HG03571 (cell line): ENCODE data around the gene CD9.

Experiments used
- ATAC-seq: cut with Tn5 transposase; IDR thresholded peaks from one replicate; pipeline ENCODE4 v1.9.1; 2021; ENCODE audit not compliant: unreplicated experiment

CD9 gene

DNA sequence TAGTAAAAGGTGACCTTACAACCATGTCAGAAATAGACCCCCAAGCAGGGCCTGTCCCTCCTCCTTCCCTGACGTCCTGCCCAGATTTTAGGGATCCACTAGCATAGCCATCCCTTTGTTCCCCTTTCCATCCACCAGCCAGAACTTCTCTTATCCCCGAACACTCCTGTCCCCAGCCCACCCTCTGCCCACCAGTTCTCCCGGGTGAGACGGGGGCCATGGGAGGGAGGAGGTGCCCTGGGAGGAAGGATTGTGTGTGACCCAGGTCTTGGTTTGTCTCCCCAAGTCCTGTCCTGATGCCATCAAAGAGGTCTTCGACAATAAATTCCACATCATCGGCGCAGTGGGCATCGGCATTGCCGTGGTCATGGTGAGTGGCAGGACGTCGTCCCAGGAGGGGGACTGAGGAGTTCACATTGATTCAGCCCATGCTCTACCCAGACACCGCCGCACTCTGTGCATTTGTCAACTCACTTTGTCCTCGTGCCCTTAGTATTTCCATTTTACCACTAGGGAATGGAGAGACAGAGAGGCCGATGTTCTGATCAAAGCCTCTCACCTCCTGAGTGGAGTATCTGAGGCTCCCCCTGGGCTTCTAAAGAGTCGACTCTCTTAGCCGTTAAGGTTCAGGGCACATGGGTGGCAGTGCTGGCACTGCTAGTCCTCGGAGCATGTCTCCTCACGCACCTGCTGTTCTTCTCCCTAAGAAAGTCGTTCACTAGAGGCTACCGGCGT lies 35.9 kb downstream of the CD9 start:
- no peak for ATAC-seq

DNA sequence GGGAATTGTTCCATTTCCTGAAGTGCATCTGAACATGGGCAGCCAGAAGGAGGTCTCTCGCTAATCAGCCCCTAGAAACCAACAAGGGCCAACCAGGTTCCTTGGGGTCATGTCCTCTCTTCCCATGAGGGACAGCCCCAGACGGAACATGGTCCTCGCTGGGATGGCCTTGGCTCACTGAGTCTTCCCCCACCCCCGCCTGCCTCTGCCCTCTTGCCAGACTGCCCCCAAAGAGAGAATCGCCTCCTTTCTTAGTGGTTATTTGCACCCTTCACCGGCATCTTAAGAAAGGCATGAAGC lies 36.4 kb downstream of the CD9 start:
- ATAC-seq, result no peak

DNA sequence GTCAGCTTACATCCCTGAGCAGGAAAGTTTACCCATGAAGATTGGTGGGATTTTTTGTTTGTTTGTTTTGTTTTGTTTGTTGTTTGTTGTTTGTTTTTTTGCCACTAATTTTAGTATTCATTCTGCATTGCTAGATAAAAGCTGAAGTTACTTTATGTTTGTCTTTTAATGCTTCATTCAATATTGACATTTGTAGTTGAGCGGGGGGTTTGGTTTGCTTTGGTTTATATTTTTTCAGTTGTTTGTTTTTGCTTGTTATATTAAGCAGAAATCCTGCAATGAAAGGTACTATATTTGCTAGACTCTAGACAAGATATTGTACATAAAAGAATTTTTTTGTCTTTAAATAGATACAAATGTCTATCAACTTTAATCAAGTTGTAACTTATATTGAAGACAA lies 37.6 kb downstream of the CD9 start:
- ATAC-seq, result no peak

DNA sequence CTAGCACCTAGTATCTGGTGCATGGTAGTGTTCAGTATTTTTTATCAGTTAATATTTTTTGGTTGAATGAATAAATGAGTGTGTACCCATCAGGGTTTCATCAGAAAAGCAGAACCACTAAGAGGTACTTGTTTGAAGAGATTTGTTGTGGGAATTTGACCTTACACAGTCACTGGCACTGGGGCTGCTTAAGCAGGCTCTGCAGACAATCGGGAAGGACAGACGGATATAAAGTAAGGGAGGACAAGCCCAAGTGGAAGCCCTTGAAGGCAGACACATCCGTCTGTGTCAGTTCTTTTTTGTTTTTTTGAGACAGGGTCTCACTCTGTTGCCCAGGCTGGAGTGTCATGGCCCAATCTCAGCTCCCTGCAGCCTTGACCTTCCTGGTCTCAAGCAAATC lies 38.7 kb downstream of the CD9 start:
- ATAC-seq, result no peak

DNA sequence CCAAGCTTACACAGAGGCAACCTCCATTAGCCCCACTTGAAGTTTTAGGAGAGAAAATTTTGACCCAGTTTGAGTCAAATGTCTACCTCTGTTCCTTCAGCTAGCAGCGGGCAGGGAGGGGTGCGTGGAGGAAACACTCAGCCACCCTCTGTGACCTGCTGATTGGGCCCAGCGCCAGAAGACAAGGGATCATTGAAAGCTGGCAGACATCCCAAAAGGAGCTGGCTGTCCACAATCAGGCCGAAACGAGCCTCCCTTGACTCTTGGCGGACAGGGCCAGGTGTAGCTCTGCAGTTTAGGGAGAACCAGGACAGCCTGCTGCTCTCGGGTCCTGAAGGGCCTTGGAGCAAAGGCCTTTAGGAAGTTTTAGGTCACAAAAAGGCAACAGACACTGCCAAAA lies 41.3 kb downstream of the CD9 start:
- ATAC-seq, result no peak

DNA sequence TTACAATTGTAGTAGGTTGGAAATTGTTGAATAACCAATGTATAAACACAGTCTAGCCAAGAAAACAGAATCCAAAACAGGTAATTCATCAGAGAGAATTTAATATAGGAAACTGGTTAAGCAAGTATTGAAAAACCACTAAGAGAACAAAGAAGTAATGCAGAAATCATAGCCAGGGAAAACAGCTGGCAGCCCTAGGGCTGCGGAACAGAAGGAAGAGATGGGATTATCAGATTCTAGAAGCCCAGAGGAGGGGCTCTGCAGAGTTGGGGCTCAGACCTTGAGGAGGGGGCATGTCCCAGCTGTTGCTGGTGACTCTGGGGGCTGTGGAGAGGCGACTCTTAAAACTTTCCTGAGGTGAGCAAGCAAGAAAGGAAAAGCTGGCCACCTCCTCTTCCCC lies 49.4 kb downstream of the CD9 start:
- ATAC-seq, result no peak

DNA sequence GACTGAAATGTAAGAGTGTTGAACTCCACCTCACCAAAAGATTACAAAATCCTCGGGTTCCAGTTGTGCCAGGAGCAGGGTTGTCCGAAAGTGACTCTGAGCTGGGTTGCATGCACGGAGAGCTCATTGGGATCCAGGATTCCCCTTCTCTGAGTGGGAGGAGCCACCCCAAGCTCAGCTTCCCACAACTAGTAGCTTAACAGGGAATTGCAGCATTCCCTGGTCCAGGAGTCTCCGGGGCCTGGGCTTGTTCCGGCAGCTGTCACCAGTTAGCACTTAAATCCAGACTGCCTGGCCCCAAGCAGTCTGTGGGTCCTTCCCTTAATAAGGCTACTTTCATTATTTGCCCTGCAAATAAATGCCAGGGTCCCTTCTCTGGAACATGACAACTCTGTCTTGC lies 50.1 kb downstream of the CD9 start:
- no peak for ATAC-seq

DNA sequence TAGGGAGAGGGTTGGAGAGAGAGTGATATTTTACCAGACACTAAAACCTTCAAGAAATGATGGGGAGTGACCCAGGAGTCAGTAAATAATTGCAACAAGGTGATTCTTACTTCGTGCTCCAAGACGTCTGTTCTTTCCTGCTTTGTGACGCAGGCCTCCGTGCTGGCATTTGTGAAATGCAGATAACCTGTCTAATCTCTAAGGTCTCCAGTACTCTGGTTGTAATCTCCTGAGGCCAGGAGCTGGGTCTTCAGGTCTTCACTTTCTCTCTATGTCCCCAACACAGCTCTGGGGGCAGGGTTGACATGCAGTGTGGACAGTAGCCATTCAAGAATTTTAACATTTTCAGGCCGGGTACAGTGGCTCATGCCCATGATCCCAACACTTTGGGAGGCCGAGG lies 53.1 kb downstream of the CD9 start:
- ATAC-seq, result no peak

DNA sequence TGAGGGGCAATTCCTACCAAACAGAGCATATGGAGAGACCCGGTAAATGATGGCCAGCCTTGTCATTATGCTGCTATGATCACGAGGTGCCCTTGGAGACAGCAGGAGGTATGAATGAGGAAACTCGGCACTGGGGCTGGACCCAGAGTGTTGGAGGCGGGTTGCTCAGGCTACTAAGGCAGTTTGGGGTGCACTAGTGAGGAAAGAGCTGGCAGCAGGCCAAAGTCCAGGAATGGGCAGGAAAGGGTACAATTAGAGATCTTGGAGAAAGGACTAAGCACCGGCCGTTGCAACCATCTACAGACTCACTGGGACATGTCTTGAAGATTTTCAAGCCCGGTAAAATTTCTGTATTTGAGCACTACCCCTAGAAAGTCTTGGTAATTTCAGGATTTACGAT lies 54.3 kb downstream of the CD9 start:
- ATAC-seq, result no peak

DNA sequence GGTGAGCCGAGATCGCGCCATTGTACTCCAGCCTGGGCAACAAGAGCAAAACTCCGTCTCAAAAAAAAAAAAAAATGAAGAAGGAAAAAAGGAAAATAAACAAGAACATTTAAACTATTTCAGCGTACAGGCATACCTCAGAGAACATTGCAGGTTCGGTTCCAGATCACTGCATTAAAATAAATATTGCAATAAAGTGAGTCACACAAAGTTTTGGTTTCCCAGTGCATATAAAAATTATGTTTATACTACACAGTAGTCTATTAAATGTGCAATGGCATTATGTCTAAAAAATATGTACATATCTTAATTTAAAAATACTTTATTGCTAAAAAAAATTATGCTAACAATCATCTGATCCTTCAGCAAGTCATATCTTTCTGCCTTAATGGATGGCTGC lies 56.8 kb downstream of the CD9 start:
- ATAC-seq, result no peak

DNA sequence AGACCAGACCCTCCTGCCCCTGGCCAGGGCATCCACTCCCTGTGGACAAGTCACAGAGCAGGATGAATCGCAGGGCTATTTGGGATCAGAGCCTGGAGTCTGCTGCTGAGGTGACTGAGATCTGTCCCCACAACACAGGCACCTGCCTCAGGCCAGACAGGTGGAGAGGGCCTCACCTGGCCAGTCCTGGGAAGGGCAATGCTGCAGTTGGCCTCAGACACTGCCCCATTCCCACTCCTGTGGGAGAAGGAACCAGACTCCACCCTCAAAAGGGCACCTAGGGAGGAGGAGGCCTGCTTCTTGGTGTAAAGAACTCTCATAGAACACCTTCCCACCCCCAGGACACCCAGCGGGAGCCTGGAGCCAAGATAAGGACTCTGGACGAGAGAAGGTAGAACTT lies 62.0 kb downstream of the CD9 start:
- ATAC-seq, result no peak

DNA sequence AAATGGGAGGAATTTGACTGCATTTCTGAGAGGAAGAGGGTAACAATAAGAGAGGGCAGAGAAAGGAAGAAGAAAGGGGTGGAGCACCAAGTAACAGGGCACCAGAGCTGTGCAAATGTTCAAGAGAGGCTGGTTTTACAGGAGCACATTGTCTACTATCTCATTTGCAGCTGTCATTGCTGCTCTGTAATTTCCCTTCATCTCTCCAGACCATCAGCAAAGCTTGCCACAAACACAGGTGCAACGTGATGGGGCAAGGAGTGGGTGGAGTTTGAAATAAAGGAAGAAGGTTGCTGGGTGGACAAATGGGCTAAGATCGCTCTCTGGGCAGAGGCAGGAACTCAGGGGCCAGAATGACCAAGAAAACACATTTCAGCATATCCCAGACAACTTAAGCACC lies 62.4 kb downstream of the CD9 start:
- no peak for ATAC-seq

DNA sequence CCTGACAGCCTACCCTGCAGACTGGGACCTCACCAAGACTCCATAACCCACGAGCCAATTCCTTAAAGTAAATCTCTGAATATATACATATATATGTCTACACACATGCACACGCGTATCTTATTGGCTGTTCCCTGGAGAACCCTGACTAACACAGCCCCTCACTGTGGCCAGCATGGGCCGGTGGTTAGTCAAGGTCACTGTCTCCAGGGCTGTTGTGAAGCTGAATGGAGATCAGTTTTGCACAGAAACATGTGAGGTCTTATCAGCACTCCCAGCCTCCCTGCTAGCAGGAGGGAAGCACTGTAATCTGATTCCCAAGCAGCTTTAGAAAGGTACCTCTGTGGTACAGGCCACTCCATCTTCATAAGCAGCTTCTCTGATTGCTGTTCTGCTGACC lies 63.7 kb downstream of the CD9 start:
- no peak for ATAC-seq

DNA sequence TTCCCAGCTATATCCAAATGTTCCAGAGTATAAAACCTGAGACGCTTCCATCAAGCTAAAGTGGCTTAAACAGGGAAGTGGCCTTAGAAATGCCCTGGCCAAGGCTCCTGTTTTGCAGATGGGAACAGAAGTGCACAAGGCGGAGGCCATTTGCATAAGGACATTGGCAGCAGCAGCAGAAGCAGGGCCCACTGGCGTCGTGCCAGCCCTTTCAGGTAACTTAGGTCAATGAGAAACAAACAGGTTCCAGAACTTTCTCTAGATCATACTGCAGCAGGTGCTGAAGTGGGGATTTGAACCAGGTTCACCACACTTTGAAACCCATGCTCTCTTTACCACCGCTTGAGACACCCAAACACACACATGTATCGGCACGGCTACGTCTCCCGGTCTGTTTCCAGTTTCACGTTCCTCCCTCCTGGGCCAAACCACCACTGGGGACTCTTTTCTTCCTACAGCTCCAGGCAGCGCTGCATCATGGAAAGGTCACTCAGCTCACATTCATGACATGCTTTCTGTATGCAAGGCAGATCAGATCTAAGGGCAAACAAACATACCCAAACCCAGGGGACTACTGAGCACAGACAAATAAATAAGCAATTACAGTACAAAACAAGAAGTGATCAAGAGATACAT lies 64.3 kb downstream of the CD9 start:
- ATAC-seq, result no peak

DNA sequence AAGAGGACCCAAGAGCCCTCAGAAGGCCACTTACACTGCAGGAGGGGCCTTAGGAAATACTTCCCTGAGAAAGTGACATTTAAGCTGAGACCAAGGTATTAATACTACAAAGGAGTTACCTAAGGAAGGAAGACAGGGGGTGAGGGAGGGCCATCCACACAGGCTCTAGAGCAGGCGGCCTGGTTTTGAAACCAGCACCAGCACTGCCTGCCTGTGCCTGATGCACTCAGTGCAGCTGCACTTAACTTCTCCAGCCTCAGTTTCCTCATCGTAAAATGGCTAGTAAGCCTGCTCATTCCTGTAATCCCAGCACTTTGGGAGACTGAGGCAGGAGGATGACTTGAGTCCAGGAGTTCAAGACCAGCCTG lies 64.8 kb downstream of the CD9 start:
- no peak for ATAC-seq

DNA sequence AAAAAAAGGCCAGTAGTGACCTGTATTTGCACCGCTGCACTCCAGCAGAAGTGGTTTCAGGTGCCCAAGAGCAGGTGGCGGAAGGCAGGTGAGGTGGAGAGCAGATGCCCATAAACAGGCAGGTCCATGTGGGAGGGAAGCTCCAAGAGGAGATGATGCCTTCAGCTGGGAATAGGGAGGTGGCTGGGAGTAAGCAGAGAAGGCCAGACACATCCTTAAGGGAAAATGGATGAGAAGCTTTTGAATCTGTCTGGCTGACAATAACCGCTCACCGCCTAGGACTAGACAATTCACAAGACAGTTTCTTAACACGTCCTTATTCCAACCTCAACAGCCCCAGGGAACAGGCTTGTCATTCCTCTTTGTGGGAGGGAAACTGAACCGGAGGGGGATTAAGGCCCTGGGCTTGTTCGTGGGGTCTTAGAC lies 66.4 kb downstream of the CD9 start:
- ATAC-seq, result no peak

DNA sequence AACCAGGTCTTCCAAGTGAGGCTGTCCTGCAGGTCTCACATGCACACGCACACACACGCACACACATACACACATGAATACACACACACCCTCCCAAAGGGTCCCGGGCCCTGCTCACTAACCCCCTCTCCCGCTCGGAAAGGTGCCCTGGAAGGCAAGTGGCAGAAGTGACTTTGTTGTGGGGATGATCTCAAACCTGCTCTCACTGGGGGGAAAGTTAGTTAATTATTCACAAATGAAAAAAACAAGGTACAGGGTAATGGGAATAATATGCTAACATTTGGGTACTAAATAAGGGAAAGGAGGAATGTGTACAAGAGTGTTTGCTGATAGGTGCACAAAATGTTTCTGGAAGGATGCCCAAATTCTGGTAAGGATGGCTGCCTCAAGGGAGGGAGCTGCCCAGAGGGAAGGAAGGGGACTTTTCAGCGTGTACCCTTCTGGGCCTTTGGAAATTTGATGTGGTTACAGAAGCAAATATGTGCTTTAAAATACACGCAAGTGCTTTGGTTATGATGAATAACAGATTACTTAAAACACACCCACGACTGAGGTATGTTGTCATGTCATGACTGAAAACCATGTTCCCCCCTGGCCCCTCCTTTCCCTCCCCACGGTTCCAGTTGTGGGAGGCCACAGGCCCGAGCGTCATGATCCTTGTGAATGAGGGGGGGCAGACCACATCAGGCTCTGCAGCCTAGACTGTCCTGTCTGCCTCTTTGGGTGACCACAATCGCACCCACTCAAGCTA lies 66.9 kb downstream of the CD9 start:
- no peak for ATAC-seq

DNA sequence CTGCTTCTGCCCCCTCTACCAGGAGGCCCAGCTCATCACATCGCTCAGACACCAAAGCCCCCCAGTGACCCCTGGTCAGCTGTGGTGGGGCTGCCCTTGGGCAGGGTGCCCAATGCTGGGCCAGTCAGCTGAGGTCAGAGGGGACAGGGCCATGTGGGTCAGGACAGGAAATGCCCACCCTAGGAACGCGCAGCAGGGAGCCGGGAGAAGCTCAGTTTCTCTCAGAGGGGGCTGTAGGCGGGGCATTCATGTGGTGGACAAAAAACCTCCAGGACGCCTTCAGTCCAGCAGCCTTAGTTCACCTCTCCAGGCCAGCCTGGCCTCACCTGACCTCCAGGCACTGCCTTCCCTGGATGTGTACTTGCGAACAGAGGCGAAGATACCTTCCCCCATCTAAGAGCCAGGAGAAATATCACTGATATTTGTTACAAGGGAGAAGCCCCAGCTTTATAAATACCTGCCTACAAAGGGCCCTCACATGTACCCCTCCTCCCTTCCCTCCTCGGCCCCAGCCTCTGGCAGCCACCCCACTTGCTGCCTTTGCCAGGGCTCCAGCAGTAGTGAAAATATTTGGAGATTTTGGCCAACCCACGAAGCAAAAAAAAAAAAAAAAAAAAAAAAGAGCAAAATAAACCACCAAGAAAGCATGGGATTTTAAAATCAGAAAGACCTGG lies 68.4 kb downstream of the CD9 start:
- no peak for ATAC-seq

DNA sequence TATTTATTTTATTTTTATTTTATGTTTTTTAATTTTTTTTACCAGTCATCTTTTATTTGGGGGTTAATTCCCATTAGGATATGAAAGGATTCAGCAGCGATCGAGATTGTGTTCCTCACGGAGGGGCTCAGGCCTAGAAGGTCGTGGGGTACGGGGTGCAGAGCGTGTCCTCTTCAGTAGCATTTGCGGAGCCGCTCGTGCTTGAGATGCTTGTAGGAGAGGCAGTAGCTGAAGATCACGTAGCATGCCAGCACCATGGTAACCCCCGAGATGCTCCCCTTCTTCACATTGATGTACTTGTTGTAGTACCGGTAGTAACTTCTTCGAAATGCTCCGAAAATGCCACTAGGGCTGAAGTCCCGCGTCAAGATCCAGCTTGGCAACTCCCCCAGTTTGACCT lies 69.8 kb downstream of the CD9 start:
- no peak for ATAC-seq

DNA sequence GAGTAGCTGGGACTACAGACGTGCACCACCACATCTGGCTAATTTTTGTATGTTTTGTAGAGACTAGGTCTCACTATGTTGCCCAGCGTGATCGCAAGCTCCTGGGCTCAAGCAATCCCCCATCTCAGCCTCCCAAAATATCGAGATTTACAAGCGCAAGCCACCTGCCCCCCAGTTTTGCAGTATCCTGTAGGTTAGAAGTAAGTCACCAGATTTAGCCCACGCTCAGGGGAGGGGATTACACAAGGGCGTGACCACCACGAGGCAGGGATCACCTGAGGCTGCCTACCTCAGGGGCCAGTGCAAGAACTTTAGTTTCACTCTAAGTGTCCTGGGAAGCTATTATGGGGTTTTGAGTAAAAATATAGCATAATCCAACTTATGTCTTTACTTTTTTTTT lies 71.1 kb downstream of the CD9 start:
- no peak for ATAC-seq

DNA sequence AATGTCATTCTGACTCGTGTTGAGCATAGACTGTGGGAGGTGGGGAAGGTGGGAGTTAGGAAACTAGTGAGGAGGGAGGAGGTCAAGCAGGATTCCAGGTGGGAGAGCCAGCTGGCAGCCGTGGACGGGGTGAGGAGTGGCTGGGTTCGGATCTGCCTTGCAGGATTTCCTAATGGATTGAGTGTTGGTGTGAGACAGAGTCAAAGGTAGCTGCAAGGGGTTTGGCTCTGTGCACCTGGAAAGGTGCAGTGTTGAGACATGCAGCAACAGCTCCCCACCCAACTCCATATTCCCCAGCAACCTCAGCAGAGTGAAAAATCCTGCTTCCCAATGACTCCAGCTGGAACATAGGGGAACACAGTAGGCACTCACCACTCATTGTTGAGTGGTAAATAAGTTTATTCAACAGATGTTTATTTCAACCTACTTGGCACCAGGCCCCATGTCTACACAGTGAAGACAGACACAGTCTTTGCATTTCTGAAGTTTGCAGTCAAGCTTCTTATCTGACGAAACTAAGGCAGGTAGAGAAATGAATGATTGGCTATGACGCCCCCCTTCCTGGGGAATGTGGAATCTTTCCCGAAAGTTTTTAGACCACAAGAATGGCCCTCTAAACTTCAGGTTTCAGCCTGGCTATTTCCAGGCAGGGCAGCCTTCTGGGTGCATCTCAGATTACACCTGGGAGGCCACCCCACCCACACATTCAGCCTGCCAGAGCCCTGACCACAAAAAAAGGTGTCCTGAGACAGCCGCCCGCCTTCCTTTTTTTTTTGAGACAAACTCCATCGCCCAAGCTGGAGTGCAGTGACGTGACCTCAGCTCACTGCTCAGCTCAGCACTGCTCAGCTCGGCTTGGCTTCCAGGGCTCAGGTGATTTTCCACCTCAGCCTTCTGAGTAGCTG lies 72.4 kb downstream of the CD9 start:
- ATAC-seq, result no peak
